Mesangial cell (primary cell): ENCODE results near the gene ZNF879. TPM values are rescaled to one million over a fixed set of nuclear protein-coding genes. Genes with fewer than 3 reads are reported as not detected.

Experiments used
- total RNA-seq: library from RNA; depleted of rRNA; stranded (reverse); fragments of >200 nt; gene quantifications from 2 replicates; pipeline ENCODE4 v1.2.3, GENCODE V29; 2015

The ZNF879 gene
- total RNA-seq, result 0.49 and 2.4 TPM in 2 replicates

GRCh38 chr5:179023528-179024189 is at the start of gene ZNF879:
Gene ZNF879 (plus strand): TSS chr5:179023804. CDS start chr5:179025005, 1,201 bp downstream.

GRCh38 chr5:178994580-178995340 is 28.8 kb upstream of the ZNF879 start, which contains the start of gene GRM6:
Gene GRM6 (minus strand): TSS chr5:178995320. CDS start chr5:178994944, 376 bp downstream.

GRCh38 chr5:179060116-179061008 is 36.8 kb downstream of the ZNF879 start, which contains the start of gene ZNF354C:
Gene ZNF354C (plus strand): TSS chr5:179060373. CDS start chr5:179062069, 1,696 bp downstream.

Other genes starting within 250 kb of the ZNF879 start
- 2.8 and 4.1 TPM in 2 replicates for gene ZNF354B, start 163.9 kb upstream of the ZNF879 start, total RNA-seq
- gene ZFP2, start 127.9 kb upstream of the ZNF879 start, total RNA-seq, result 0.33 and 1.1 TPM in 2 replicates
- 1.3 and 2.9 TPM in 2 replicates for gene ZNF454, start 82.6 kb upstream of the ZNF879 start, total RNA-seq
- gene GRM6, start 28.5 kb upstream of the ZNF879 start, total RNA-seq, result not detected in 2 replicates
- 2.0 and 4.7 TPM in 2 replicates for gene ZNF354C, start 36.6 kb downstream of the ZNF879 start, total RNA-seq